A673 (cell line): ENCODE results near the gene TMEM88.

ENCODE experiments used
- CTCF ChIP-seq: fragments of 300-800, 200-600 bp; sonication (generic); conservative IDR thresholded peaks from 2 replicates; pipeline ENCODE4 v1.5.1; 2017; ENCODE audit warnings: low read depth, mild to moderate bottlenecking, antibody characterized with exemption, low read length, moderate library complexity, mixed read lengths
- EZH2 ChIP-seq: fragments of 200-600 bp; sonication (generic); IDR thresholded peaks from 2 replicates; pipeline ENCODE4 v1.6.1; 2017; ENCODE audit warnings: borderline replicate concordance, low read depth, mild to moderate bottlenecking, mixed read lengths, antibody characterized with exemption, low read length; ENCODE audit not compliant: poor library complexity, severe bottlenecking

- TF ChIP-seq CTCF (no peak), EZH2 (no peak)
Observed at GRCh38 chr17:7820231-7820630, 34.6 kb upstream of the TMEM88 start.
